MM.1S (cell line): ENCODE data around the gene MSH5.

Experiments
- DNase-seq: peaks from one replicate; pipeline ENCODE4 v3.0.0-alpha.2; 2015
- H2AFZ ChIP-seq: fragments of 300-600 bp; sonication (generic); 2 replicates; pipeline ENCODE4 v1.6.0; 2016; ENCODE audit warnings: antibody characterized with exemption, low read length
- H3F3A ChIP-seq: fragments of 300-600 bp; sonication (generic); 2 replicates; pipeline ENCODE4 v1.6.1; 2016; ENCODE audit warnings: mild to moderate bottlenecking, antibody characterized with exemption, low read length, moderate library complexity, mixed read lengths; ENCODE audit not compliant: insufficient read depth
- H3K27ac ChIP-seq: fragments of 300-600 bp; sonication (generic); 2 replicates; pipeline ENCODE4 v1.5.1; 2016; ENCODE audit warnings: mild to moderate bottlenecking, low read length
- H3K27me3 ChIP-seq: fragments of 300-600 bp; sonication (generic); replicated peaks from 2 replicates; pipeline ENCODE4 v1.6.0; 2016; ENCODE audit warnings: low read length; ENCODE audit not compliant: insufficient read depth
- H3K36me3 ChIP-seq: fragments of 300-600 bp; sonication (generic); replicated peaks from 2 replicates; pipeline ENCODE4 v1.6.1; 2016; ENCODE audit warnings: mild to moderate bottlenecking, low read length, mixed read lengths; ENCODE audit not compliant: insufficient read depth
- H3K4me1 ChIP-seq: fragments of 300-600 bp; sonication (generic); 2 replicates; pipeline ENCODE4 v1.6.1; 2016; ENCODE audit warnings: low read length, mixed read lengths
- H3K4me2 ChIP-seq: fragments of 300-600 bp; sonication (generic); 2 replicates; pipeline ENCODE4 v1.6.0; 2016; ENCODE audit warnings: low read depth, low read length
- H3K4me3 ChIP-seq: fragments of 300-600 bp; sonication (generic); 2 replicates; pipeline ENCODE4 v1.5.1; 2016; ENCODE audit warnings: low read length, mixed read lengths
- H3K79me2 ChIP-seq: fragments of 300-600 bp; sonication (generic); 2 replicates; pipeline ENCODE4 v1.6.1; 2016; ENCODE audit warnings: mixed run types, low read length, mixed read lengths
- H3K9ac ChIP-seq: fragments of 300-600 bp; sonication (generic); 2 replicates; pipeline ENCODE4 v1.6.1; 2016; ENCODE audit warnings: low read length, mixed read lengths
- H3K9me2 ChIP-seq: fragments of 300-600 bp; sonication (generic); replicated peaks from 2 replicates; pipeline ENCODE4 v1.6.1; 2016; ENCODE audit warnings: mild to moderate bottlenecking, low read length, mixed read lengths; ENCODE audit not compliant: insufficient read depth
- H3K9me3 ChIP-seq: fragments of 300-600 bp; sonication (generic); replicated peaks from 2 replicates; pipeline ENCODE4 v1.6.1; 2016; ENCODE audit warnings: mild to moderate bottlenecking, low read length, mixed read lengths; ENCODE audit not compliant: insufficient read depth
- H4K20me1 ChIP-seq: fragments of 300-600 bp; sonication (generic); 2 replicates; pipeline ENCODE4 v1.6.1; 2016; ENCODE audit warnings: mild to moderate bottlenecking, low read length, moderate library complexity, mixed read lengths; ENCODE audit not compliant: insufficient read depth
- CTCF ChIP-seq: fragments of 300-600 bp; sonication (generic); IDR thresholded peaks from 2 replicates; pipeline ENCODE4 v1.5.1; 2016; ENCODE audit warnings: antibody characterized with exemption, low read length, mixed read lengths
- EZH2 ChIP-seq: fragments of 300-600 bp; sonication (generic); optimal IDR thresholded peaks from 2 replicates; pipeline ENCODE3; 2017; ENCODE audit warnings: low read depth, mild to moderate bottlenecking, antibody characterized with exemption, low read length, mixed read lengths
- EZH2phosphoT487 ChIP-seq: fragments of 300-600 bp; sonication (generic); IDR thresholded peaks from 2 replicates; pipeline ENCODE4 v1.6.1; 2018; ENCODE audit warnings: antibody characterized with exemption, low read length

MSH5 gene

DNA sequence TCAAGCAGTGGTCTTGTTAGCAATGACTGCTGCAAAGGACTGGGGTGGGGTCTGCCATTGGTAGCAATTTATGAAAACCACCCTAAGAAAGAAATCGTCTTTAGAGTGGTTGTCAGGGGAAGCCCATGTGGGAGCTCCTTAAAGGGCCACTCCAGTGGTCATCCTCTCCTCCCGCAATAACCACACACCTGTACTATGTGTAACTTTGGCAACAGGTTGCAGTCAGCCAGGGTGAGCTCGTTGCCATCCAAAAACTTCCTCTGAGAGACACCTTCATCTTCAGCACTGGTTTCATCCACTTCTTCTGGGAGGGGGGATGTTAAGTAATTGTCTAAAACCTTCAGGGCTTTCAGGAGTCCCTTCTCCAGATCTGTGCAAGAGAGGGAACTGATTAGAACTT is 7.8 kb upstream of the MSH5 start:
- TF ChIP-seq EZH2 (no peak), EZH2phosphoT487 (no peak)
- Histone ChIP-seq H3K9me3 (no peaks in the 10 kb centered on the region), H3K27me3 (no peaks in the 10 kb centered on the region), H3K9me2 (no peaks in the 10 kb centered on the region), H3K36me3 (peaks cover 10% of the 10 kb centered on the region), H3K79me2 (peaks cover 56% of the 10 kb centered on the region), H3K4me1 (peaks cover 39% of the 10 kb centered on the region), H3K4me2 (no peak overlapping the region), H3K4me3 (no peak overlapping the region), H3F3A (peaks cover 74% of the 10 kb centered on the region), H2AFZ (no peak overlapping the region), H3K9ac (no peak overlapping the region), H3K27ac (peak overlapping the region; percentile 5; the same call in 1 of the 2 replicates), H4K20me1 (no peaks in the 10 kb centered on the region)
- no peak for DNase-seq

DNA sequence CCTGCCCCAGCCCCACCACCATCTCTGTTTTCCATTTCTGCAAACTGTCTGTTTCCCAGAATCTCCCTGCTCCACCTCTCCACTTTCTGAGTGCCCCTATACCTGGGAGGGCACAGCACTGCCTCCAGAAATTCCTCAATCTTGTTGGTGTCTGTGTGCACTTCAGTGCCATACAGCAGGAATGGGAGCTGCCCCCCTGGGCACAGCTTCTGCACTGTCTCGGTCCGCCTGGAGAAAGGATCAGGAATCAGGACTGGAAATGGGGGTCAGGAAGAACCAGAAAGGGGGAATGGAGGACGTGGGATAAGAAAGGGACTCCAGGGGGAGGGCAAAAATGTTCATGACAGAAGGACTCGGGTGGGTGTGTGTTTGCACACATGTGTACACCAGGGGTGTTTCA is 6.1 kb upstream of the MSH5 start:
- H3K4me1 ChIP-seq, result peaks cover 36% of the 10 kb centered on the region
- H3K9me3 ChIP-seq, result no peaks in the 10 kb centered on the region
- H3K9ac ChIP-seq, result peak overlapping the region; percentile 91; the same call in 1 of the 2 replicates
- H3K4me2 ChIP-seq, result peak overlapping the region; percentile 99
- H3F3A ChIP-seq, result peaks cover 75% of the 10 kb centered on the region
- no peak for DNase-seq
- H4K20me1 ChIP-seq, result no peaks in the 10 kb centered on the region
- peaks cover 51% of the 10 kb centered on the region for H3K79me2 ChIP-seq
- H3K27ac ChIP-seq, result peak overlapping the region; percentile 98; the same call in 1 of the 2 replicates
- no peak overlapping the region for H2AFZ ChIP-seq
- peak overlapping the region; percentile 84; the same call in 1 of the 2 replicates for H3K4me3 ChIP-seq
- H3K36me3 ChIP-seq, result peaks cover 10% of the 10 kb centered on the region
- H3K27me3 ChIP-seq, result no peaks in the 10 kb centered on the region
- TF ChIP-seq EZH2, result no peak
- TF ChIP-seq EZH2phosphoT487, result no peak
- TF ChIP-seq CTCF, result no peak
- no peaks in the 10 kb centered on the region for H3K9me2 ChIP-seq

DNA sequence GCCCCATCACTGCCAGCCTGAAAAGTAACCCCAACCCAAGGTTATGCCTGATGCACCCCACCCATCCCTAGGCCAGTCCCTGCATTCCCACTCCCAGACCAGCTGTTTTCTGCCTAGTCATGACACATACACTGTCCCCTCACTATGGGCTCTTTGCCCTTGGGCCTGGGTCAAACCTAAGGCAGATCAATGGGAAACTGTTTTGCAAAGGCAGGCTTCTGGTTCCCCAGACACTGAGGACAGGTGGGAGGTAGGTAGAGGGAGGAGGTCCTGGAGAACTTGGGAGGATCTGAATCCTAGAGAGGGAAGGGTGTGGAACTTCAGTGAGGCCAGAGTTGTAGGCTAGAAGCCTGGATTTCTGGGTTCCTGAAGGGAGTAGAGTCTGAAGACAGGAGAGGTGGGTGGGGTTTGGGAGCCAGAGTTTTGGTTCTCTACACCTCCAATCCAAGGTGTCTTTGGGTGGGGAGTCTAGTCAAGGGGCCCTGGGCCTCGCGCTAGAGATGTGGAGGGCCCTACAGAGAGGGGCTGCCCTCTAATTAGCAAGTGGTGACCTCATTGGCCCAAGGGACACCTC is 5.5 kb upstream of the MSH5 start:
- no peaks in the 10 kb centered on the region for H3K9me3 ChIP-seq
- H2AFZ ChIP-seq, result no peak overlapping the region
- H3K4me1 ChIP-seq, result peaks cover 36% of the 10 kb centered on the region
- no peak for DNase-seq
- TF ChIP-seq EZH2, result no peak
- no peaks in the 10 kb centered on the region for H4K20me1 ChIP-seq
- H3K4me2 ChIP-seq, result peak overlapping the region; percentile 99
- H3K79me2 ChIP-seq, result peaks cover 48% of the 10 kb centered on the region
- peaks cover 77% of the 10 kb centered on the region for H3F3A ChIP-seq
- H3K36me3 ChIP-seq, result peaks cover 10% of the 10 kb centered on the region
- H3K9ac ChIP-seq, result peak overlapping the region; percentile 91
- H3K9me2 ChIP-seq, result no peaks in the 10 kb centered on the region
- H3K27me3 ChIP-seq, result no peaks in the 10 kb centered on the region
- H3K4me3 ChIP-seq, result peak overlapping the region; percentile 84
- peak overlapping the region; percentile 98 for H3K27ac ChIP-seq

GRCh38 chr6:31734821-31735406 is 4.9 kb upstream of the MSH5 start:
- Histone ChIP-seq H3K4me3 (peak overlapping the region; percentile 84), H3K36me3 (peaks cover 10% of the 10 kb centered on the region), H3K9ac (peak overlapping the region; percentile 91), H3K27me3 (no peaks in the 10 kb centered on the region), H3K4me2 (peak overlapping the region; percentile 99), H3K9me3 (no peaks in the 10 kb centered on the region), H3K27ac (peak overlapping the region; percentile 98), H3K9me2 (no peaks in the 10 kb centered on the region), H4K20me1 (no peaks in the 10 kb centered on the region), H3K79me2 (peaks cover 48% of the 10 kb centered on the region), H3F3A (peaks cover 77% of the 10 kb centered on the region), H3K4me1 (peaks cover 36% of the 10 kb centered on the region), H2AFZ (no peak overlapping the region)
- TF ChIP-seq CTCF (no peak), EZH2 (no peak), EZH2phosphoT487 (no peak)
- peak; percentile 63 for DNase-seq
